IPS DF 4.7 (cell line): Measurements from ENCODE around the gene DMWD.

Experiments
- DNase-seq: peaks from one replicate; pipeline ENCODE4 v3.0.0-alpha.2; 2013; ENCODE audit warnings: low spot score; ENCODE audit errors: extremely low read depth

The DMWD gene

GRCh38 chr19:45771311-45771933 lies 21.2 kb downstream of the DMWD start:
- no peak for DNase-seq

- DNase-seq, result no peak
Observed at GRCh38 chr19:45770192-45771101, 22.2 kb downstream of the DMWD start.

GRCh38 chr19:45769821-45770191 lies 22.8 kb downstream of the DMWD start:
- DNase-seq, result no peak

- no peak for DNase-seq
Observed at GRCh38 chr19:45768984-45769782, 23.5 kb downstream of the DMWD start, which contains the start of gene SIX5. Gene SIX5, minus strand, starts transcription at chr19:45769252. Its CDS starts 408 bp downstream, at chr19:45768844.

GRCh38 chr19:45768655-45768983 lies 24.0 kb downstream of the DMWD start:
- DNase-seq, result no peak

GRCh38 chr19:45767881-45768654 lies 24.6 kb downstream of the DMWD start:
- no peak for DNase-seq

- DNase-seq, result no peak
Observed at GRCh38 chr19:45767410-45767880, 25.2 kb downstream of the DMWD start.

- DNase-seq, result no peak
Observed at GRCh38 chr19:45766869-45767346, 25.7 kb downstream of the DMWD start.

GRCh38 chr19:45766296-45766868 lies 26.3 kb downstream of the DMWD start:
- DNase-seq, result no peak

GRCh38 chr19:45765702-45766295 lies 26.8 kb downstream of the DMWD start:
- no peak for DNase-seq

- DNase-seq, result no peak
Observed at GRCh38 chr19:45764945-45765701, 27.5 kb downstream of the DMWD start.

GRCh38 chr19:45764475-45764874 lies 28.2 kb downstream of the DMWD start:
- no peak for DNase-seq

- no peak for DNase-seq
Observed at GRCh38 chr19:45763691-45764294, 28.9 kb downstream of the DMWD start.

- no peak for DNase-seq
Observed at GRCh38 chr19:45762870-45763631, 29.6 kb downstream of the DMWD start.

GRCh38 chr19:45761714-45762113 lies 30.9 kb downstream of the DMWD start:
- no peak for DNase-seq

- no peak for DNase-seq
Observed at GRCh38 chr19:45758921-45759320, 33.7 kb downstream of the DMWD start.

GRCh38 chr19:45757695-45758094 lies 35.0 kb downstream of the DMWD start:
- DNase-seq, result no peak

- DNase-seq, result no peak
Observed at GRCh38 chr19:45754323-45754722, 38.3 kb downstream of the DMWD start.
